Common myeloid progenitor, CD34-positive (primary cell): ENCODE measurements around the gene SDK1.

Experiments used
- CTCF ChIA-PET: fragments of 350-600 bp; sonication (Branson Sonifier 250); formaldehyde crosslinking; loops from one replicate; lab custom pipeline; 2021; ENCODE audit warnings: antibody characterized with exemption; lab: Charles Lee
- POLR2A ChIA-PET: fragments of 350-600 bp; sonication (Branson Sonifier 250); formaldehyde crosslinking; loops from one replicate; lab custom pipeline; 2021; ENCODE audit warnings: antibody characterized with exemption; lab: Charles Lee
- DNase-seq, 3 donors: peaks; one replicate each; pipeline versions ENCODE4 v3.0.0 to v3.0.0-alpha.2; 2013
- H3K27ac ChIP-seq, 2 experiments: 1 replicate in 1 of 2; 2 replicates in 1 of 2; pipeline ENCODE4 v1.7.0; 2013; ENCODE audit warnings: inconsistent platforms in 2 of 2, low read length in 2 of 2, mild to moderate bottlenecking in 2 of 2, low read depth in 1 of 2, moderate library complexity in 1 of 2; ENCODE audit not compliant: severe bottlenecking in 2 of 2, insufficient read depth in 1 of 2, poor library complexity in 1 of 2
- H3K27me3 ChIP-seq, 5 experiments: replicated peaks in 2 of 5; 1 replicate in 3 of 5; 2 replicates in 2 of 5; pipeline versions ENCODE4 v1.6.1 to v1.7.0; 2013; ENCODE audit warnings: low read length in 4 of 5, mild to moderate bottlenecking in 2 of 5, moderate library complexity in 2 of 5, inconsistent platforms in 1 of 5; ENCODE audit not compliant: insufficient read depth in 5 of 5, control insufficient read depth in 4 of 5
- H3K36me3 ChIP-seq, 4 experiments: 1 replicate in 2 of 4; 2 replicates in 2 of 4; pipeline versions ENCODE4 v1.6.1 to v1.7.0; 2013; ENCODE audit warnings: low read length in 3 of 4, control low read depth in 1 of 4, mild to moderate bottlenecking in 1 of 4; ENCODE audit not compliant: control insufficient read depth in 4 of 4, insufficient read depth in 4 of 4
- H3K4me1 ChIP-seq, 4 experiments: 1 replicate in 3 of 4; 2 replicates in 1 of 4; pipeline versions ENCODE4 v1.6.1 to v1.7.1; 2013; ENCODE audit warnings: low read length in 3 of 4, mild to moderate bottlenecking in 3 of 4, control low read depth in 1 of 4, inconsistent platforms in 1 of 4, moderate library complexity in 1 of 4; ENCODE audit not compliant: control insufficient read depth in 4 of 4, insufficient read depth in 4 of 4; ENCODE audit errors: control extremely low read depth in 1 of 4
- H3K4me3 ChIP-seq, 7 experiments: 1 replicate in 4 of 7; 2 replicates in 3 of 7; pipeline versions ENCODE4 v1.5.1 to v1.7.0; 2013; ENCODE audit warnings: mild to moderate bottlenecking in 7 of 7, low read length in 6 of 7, moderate library complexity in 6 of 7, inconsistent platforms in 2 of 7, low read depth in 2 of 7, control low read depth in 1 of 7; ENCODE audit not compliant: insufficient read depth in 4 of 7, control insufficient read depth in 1 of 7; ENCODE audit errors: extremely low read depth in 1 of 7
- H3K9me3 ChIP-seq, 5 experiments: 1 replicate in 4 of 5; 2 replicates in 1 of 5; pipeline versions ENCODE4 v1.6.1 to v1.7.1; 2013; ENCODE audit warnings: low read length in 4 of 5, mild to moderate bottlenecking in 2 of 5, inconsistent platforms in 1 of 5, low read depth in 1 of 5, moderate library complexity in 1 of 5; ENCODE audit not compliant: control insufficient read depth in 4 of 5, insufficient read depth in 2 of 5; ENCODE audit errors: control extremely low read depth in 1 of 5
- WGBS: methylation state at CpG from one replicate; pipeline ENCODE4 v1.1.5; 2013; ENCODE audit not compliant: insufficient coverage; 5-methylcytosine and 5-hydroxymethylcytosine counted together

The SDK1 gene

DNA sequence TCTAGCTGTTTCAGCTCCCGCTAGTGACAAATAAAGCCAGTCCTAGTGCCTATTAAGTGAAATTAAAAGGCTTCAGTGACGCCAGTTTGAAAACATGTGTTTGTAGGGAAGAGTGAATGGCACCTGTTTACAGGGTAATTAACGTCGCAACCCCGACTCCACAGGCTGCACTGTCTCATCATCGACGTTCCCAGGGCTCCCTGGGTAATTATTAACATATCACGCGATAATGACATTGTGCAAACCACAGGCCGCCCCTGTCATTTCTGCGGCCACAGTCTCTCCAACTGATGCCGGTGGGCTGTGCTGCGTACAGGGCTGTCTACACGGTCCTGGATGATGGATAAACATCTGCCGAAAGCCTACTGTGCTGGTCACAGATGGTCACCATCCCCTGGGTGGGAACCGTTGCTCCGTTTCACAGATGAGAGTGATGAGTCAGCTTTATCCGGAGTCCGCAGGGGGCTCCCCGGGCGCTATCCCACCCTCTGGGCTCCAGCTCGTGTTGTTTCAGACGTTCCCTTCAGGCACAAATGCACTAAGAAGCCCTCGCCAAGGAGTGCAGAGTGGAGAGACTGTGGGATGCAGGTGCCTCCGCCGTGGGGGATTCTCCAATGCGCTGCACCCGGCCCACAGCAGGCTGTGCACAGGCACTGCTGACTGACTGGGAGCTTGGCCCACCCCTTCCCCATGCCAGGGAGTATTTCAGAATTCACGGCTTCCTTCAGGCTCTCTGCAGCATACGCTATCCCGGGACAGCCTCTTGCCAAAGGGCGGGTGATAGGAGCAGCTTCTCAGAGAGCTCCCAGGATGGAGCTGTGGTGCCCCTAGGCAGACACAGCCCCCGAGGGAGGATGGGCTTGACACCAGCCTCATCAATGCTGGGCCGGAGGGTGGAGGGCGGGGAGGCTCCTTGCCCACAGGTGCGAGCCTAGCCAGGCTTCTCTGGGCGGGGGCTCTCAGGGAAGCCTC is 889.2 kb downstream of the SDK1 start:
- Histone ChIP-seq H3K4me1 (peaks cover 0 to 11% (median 3%) of the 10 kb centered on the region in 4 experiments), H3K36me3 (no peaks in the 10 kb centered on the region), H3K4me3 (no peak overlapping the region), H3K27ac (no peak overlapping the region), H3K27me3 (no peaks in the 10 kb centered on the region), H3K9me3 (peaks cover 0 to 2% (median 0%) of the 10 kb centered on the region in 5 experiments)
- WGBS, result 97% methylated on average over 36 of the region's 37 CpGs
- ChIA-PET POLR2A (no interaction called here), CTCF (no interaction called here)
- no peak for DNase-seq

DNA sequence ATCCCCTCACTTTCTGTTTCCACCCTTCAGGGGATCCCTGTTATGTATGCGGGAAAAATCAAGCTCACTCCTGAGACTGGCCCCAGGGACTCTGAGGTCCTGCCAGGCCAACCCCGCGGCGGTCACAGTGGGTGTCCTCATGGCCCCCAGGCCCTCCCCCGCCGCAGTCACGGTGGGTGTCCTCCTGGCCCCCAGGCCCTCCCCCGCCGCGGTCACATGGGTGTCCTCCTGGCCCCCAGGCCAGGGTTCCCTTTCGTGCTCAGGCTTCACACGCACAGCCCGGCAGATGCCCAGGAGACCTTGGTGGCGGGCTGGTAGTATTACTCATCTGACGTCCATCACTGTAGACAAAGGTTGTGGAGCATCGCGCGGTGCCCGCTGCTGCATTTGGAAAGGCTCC is 890.0 kb downstream of the SDK1 start:
- H3K27me3 ChIP-seq, result no peaks in the 10 kb centered on the region
- WGBS, result 97% methylated on average over 18 of the region's 19 CpGs
- no peak overlapping the region for H3K27ac ChIP-seq
- no peak overlapping the region for H3K4me3 ChIP-seq
- H3K4me1 ChIP-seq, result peaks cover 0 to 4% (median 1%) of the 10 kb centered on the region in 4 experiments
- ChIA-PET CTCF (no interaction called here), POLR2A (no interaction called here)
- no peaks in the 10 kb centered on the region for H3K36me3 ChIP-seq
- peaks cover 0 to 2% (median 0%) of the 10 kb centered on the region in 5 experiments for H3K9me3 ChIP-seq
- no peak for DNase-seq

DNA sequence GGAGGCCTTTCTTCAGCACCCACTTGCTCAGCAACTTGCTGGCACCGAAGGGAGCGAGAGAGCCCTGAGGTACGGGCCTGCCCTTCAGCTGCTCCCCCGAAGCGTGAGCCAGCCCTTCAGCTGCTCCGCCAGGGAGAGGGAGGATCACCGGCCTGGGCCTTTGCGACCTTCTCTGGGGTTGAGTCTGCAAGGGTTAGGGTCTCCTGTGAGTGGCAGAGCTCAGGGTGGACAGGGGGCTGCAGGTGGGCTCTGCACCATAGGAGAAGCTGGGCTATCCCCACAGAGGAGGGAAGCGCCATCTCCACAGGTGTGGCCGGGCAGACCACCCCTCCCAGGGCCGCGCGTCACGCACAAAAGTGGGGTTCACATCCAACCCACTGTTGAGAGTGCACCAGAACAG is 890.5 kb downstream of the SDK1 start:
- ChIA-PET POLR2A (no interaction called here), CTCF (no interaction called here)
- no peaks in the 10 kb centered on the region for H3K4me1 ChIP-seq
- no peaks in the 10 kb centered on the region for H3K27me3 ChIP-seq
- no peak for DNase-seq
- over 99% methylated on average over 14 of the region's 14 CpGs for WGBS
- H3K4me3 ChIP-seq, result no peak overlapping the region
- H3K9me3 ChIP-seq, result peaks cover 0 to 2% (median 0%) of the 10 kb centered on the region in 5 experiments
- no peaks in the 10 kb centered on the region for H3K36me3 ChIP-seq
- no peak overlapping the region for H3K27ac ChIP-seq

DNA sequence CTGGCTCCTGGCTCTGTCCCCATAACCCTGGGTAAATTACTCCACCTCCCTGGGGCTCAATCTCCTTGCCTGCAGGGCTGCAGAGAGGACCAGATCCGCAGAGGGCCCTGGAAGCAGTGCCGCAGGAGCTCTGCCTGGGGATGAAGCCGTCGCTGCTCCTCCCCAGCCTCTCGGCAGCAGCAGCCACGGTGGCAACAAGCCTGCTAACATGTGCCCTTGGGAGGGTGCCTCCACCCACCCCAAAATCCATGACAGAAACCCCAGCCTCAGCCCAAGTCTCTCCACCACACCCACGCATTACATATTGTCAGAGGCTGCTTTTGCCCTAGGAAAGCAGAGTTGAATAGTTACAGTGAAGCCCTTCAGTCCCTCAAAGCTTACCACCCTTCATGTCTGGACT is 894.6 kb downstream of the SDK1 start:
- no peaks in the 10 kb centered on the region for H3K36me3 ChIP-seq
- no peaks in the 10 kb centered on the region for H3K4me1 ChIP-seq
- H3K4me3 ChIP-seq, result no peak overlapping the region
- H3K27ac ChIP-seq, result no peak overlapping the region
- ChIA-PET CTCF (no interaction called here), POLR2A (no interaction called here)
- no peak for DNase-seq
- H3K27me3 ChIP-seq, result no peaks in the 10 kb centered on the region
- peaks cover 0 to 4% (median 2%) of the 10 kb centered on the region in 5 experiments for H3K9me3 ChIP-seq
- 90% methylated on average over 2 of the region's 7 CpGs for WGBS

GRCh38 chr7:4196121-4196819 is 895.2 kb downstream of the SDK1 start:
- Histone ChIP-seq H3K27me3 (no peaks in the 10 kb centered on the region), H3K4me1 (no peaks in the 10 kb centered on the region), H3K36me3 (no peaks in the 10 kb centered on the region), H3K27ac (no peak overlapping the region), H3K4me3 (no peak overlapping the region), H3K9me3 (peaks cover 0 to 4% (median 2%) of the 10 kb centered on the region in 5 experiments)
- CTCF ChIA-PET, result no interaction called here
- DNase-seq, result no peak
- POLR2A ChIA-PET, result no interaction called here
- WGBS, result 95% methylated on average over 12 of the region's 15 CpGs

DNA sequence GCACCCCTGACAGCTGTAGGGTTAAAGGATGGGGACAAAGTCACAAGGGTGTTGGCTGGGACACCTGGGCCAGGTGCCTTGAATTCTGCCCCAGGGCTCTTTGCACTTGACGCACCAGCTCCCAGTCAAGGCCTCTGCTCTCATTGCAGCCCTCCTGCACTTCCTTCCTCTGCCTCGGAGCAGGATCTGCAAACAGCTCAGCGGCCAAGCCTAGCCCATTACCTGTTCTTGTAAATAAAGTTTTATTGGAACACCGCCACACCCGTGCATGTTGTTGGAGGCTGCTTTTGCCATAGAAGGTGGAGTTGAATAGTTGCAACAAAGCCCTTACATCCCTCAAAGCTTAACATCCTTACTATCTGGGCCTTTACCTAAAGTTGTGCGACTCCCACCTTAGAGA is 897.2 kb downstream of the SDK1 start:
- Histone ChIP-seq H3K27ac (no peak overlapping the region), H3K4me1 (no peaks in the 10 kb centered on the region), H3K27me3 (no peaks in the 10 kb centered on the region), H3K4me3 (no peak overlapping the region), H3K9me3 (peaks cover 0 to 4% (median 2%) of the 10 kb centered on the region in 5 experiments), H3K36me3 (no peaks in the 10 kb centered on the region)
- no peak for DNase-seq
- WGBS, result 100% methylated on average over 2 of the region's 6 CpGs
- CTCF ChIA-PET, result no interaction called here
- POLR2A ChIA-PET, result no interaction called here
